HCT116 (cell line): Measurements from ENCODE around the gene PCSK6. TPM values are rescaled to one million over a fixed set of nuclear protein-coding genes. Genes with fewer than 3 reads are reported as not detected.

ENCODE experiments used
- ATAC-seq: fragments of 200-7000 bp; cut with Tn5 transposase; 2 replicates; pipeline ENCODE4 v1.9.1; 2020; ENCODE audit warnings: mild to moderate bottlenecking, moderate library complexity
- BruUV-seq: library from RNA; stranded (reverse); fragments of 400-500 nt; replicated peaks from 2 replicates; lab custom pipeline; 2021; lab: Mats Ljungman, UMichigan
- CTCF ChIA-PET: fragments of 300-600 bp; sonication (Branson Sonifier 250); formaldehyde crosslinking; loops from one replicate; lab custom pipeline; 2021; ENCODE audit warnings: antibody characterized with exemption; lab: Charles Lee
- POLR2A ChIA-PET: fragments of 300-600, 350-600 bp; sonication (Branson Sonifier 250); formaldehyde crosslinking; loops from one replicate; lab custom pipeline; 2021; ENCODE audit warnings: antibody characterized with exemption; lab: Charles Lee
- RAD21 ChIA-PET, 2 experiments: fragments of 300-600 bp; sonication (Branson Sonifier 250); formaldehyde crosslinking; loops; one replicate each; lab custom pipeline; 2023; ENCODE audit warnings: low total read pairs in 2 of 2; ENCODE audit not compliant: uncharacterized antibody in 2 of 2, unreplicated experiment in 2 of 2, low non-redundant PET in 1 of 2; lab: Charles Lee
- DNase-seq: peaks from one replicate; pipeline ENCODE4 v3.0.0-alpha.2; 2010; ENCODE audit warnings: low read depth, low spot score
- H2AFZ ChIP-seq: fragments of 200-600 bp; shearing (Covaris generic), sonication (generic); 2 replicates; pipeline ENCODE4 v1.6.1; 2017; ENCODE audit warnings: low read depth, mixed run types, mixed read lengths, antibody characterized with exemption, low read length; ENCODE audit not compliant: poor library complexity, severe bottlenecking
- H3K27ac ChIP-seq: 2 replicates; pipeline ENCODE4 v1.5.1; 2012; ENCODE audit warnings: low read depth, low read length
- H3K27me3 ChIP-seq: fragments of 200-600 bp; sonication (generic); 2 replicates; pipeline ENCODE4 v1.6.1; 2016; ENCODE audit warnings: mixed run types, low read length, mixed read lengths; ENCODE audit not compliant: insufficient read depth
- H3K36me3 ChIP-seq, 2 experiments: fragments of 200-500 bp in 1 of 2; fragments of 200-600 bp in 1 of 2; sonication (Bioruptor generic) in 1 of 2; sonication (generic) in 1 of 2; 2 replicates each; pipeline versions ENCODE4 v1.5.1 to v1.6.1; 2014 to 2016; ENCODE audit warnings: low read length in 2 of 2, inconsistent platforms in 1 of 2, mixed read lengths in 1 of 2, mixed run types in 1 of 2; ENCODE audit not compliant: insufficient read depth in 2 of 2, control insufficient read depth in 1 of 2
- H3K4me1 ChIP-seq, 2 experiments: fragments of 200-600 bp in 1 of 2; sonication (generic) in 1 of 2; 2 replicates each; pipeline versions ENCODE4 v1.5.1 to v1.6.1; 2012 to 2017; ENCODE audit warnings: low read length in 2 of 2, inconsistent platforms in 1 of 2, mild to moderate bottlenecking in 1 of 2, mixed read lengths in 1 of 2, mixed run types in 1 of 2, moderate library complexity in 1 of 2; ENCODE audit not compliant: insufficient read depth in 2 of 2, control insufficient read depth in 1 of 2
- H3K4me2 ChIP-seq: fragments of 200-600 bp; sonication (generic); 2 replicates; pipeline ENCODE4 v1.6.1; 2017; ENCODE audit warnings: mixed run types, low read length, mixed read lengths
- H3K4me3 ChIP-seq, 2 experiments: fragments of 200-600 bp in 1 of 2; sonication (generic) in 1 of 2; replicated peaks in 1 of 2; 2 replicates each; pipeline ENCODE4 v1.5.1; 2011 to 2016; ENCODE audit warnings: low read length in 2 of 2, control low read depth in 1 of 2, low read depth in 1 of 2, mild to moderate bottlenecking in 1 of 2, mixed read lengths in 1 of 2, mixed run types in 1 of 2
- H3K79me2 ChIP-seq: fragments of 200-600 bp; sonication (generic); 2 replicates; pipeline ENCODE4 v1.6.1; 2017; ENCODE audit warnings: mild to moderate bottlenecking, mixed run types, low read length, moderate library complexity, mixed read lengths; ENCODE audit not compliant: insufficient read depth
- H3K9ac ChIP-seq: fragments of 200-600 bp; sonication (generic); 2 replicates; pipeline ENCODE4 v1.6.1; 2016; ENCODE audit warnings: low read length, mixed read lengths
- H3K9me2 ChIP-seq: fragments of 200-600 bp; sonication (generic), shearing (Covaris generic); 2 replicates; pipeline ENCODE4 v1.6.1; 2017; ENCODE audit warnings: mixed run types, mild to moderate bottlenecking, moderate library complexity; ENCODE audit not compliant: insufficient read depth
- H3K9me3 ChIP-seq, 2 experiments: fragments of 200-500 bp in 1 of 2; fragments of 200-600 bp in 1 of 2; sonication (Bioruptor generic) in 1 of 2; sonication (generic) in 1 of 2; 2 replicates each; pipeline ENCODE4 v1.6.1; 2014 to 2017; ENCODE audit warnings: low read length in 2 of 2, mixed read lengths in 2 of 2, inconsistent platforms in 1 of 2, low read depth in 1 of 2, mild to moderate bottlenecking in 1 of 2, mixed run types in 1 of 2, moderate library complexity in 1 of 2; ENCODE audit not compliant: control insufficient read depth in 1 of 2, insufficient read depth in 1 of 2
- H4K20me1 ChIP-seq: fragments of 200-600 bp; sonication (generic), shearing (Covaris generic); 2 replicates; pipeline ENCODE4 v1.6.1; 2017; ENCODE audit warnings: mixed run types, mild to moderate bottlenecking, moderate library complexity; ENCODE audit not compliant: insufficient read depth
- EGR1 ChIP-seq: IDR thresholded peaks from 2 replicates; pipeline ENCODE4 v1.6.1; 2012; ENCODE audit warnings: low read depth
- ELF1 ChIP-seq: IDR thresholded peaks from 2 replicates; pipeline ENCODE4 v1.6.1; 2012; ENCODE audit warnings: low read depth, borderline replicate concordance
- EZH2 ChIP-seq: fragments of 200-600 bp; sonication (generic); IDR thresholded peaks from 2 replicates; pipeline ENCODE4 v1.6.1; 2017; ENCODE audit warnings: antibody characterized with exemption, mixed run types
- EZH2phosphoT487 ChIP-seq: fragments of 200-600 bp; IDR thresholded peaks from 2 replicates; pipeline ENCODE4 v1.6.1; 2018; ENCODE audit warnings: antibody characterized with exemption, borderline replicate concordance
- FOSL1 ChIP-seq: IDR thresholded peaks from 2 replicates; pipeline ENCODE4 v1.6.1; 2012; ENCODE audit warnings: low read depth
- JUND ChIP-seq: IDR thresholded peaks from 2 replicates; pipeline ENCODE4 v1.6.1; 2012
- RAD21 ChIP-seq: IDR thresholded peaks from 2 replicates; pipeline ENCODE4 v1.6.1; 2012; ENCODE audit warnings: low read depth, mild to moderate bottlenecking
- SIN3A ChIP-seq: IDR thresholded peaks from 2 replicates; pipeline ENCODE4 v1.6.1; 2012; ENCODE audit warnings: low read depth
- SP1 ChIP-seq: IDR thresholded peaks from 2 replicates; pipeline ENCODE4 v1.6.1; 2012; ENCODE audit warnings: low read depth
- TCF7L2 ChIP-seq: IDR thresholded peaks from 2 replicates; pipeline ENCODE4 v1.7.0; 2011; ENCODE audit warnings: borderline replicate concordance, inconsistent platforms; ENCODE audit not compliant: insufficient read depth, insufficient read length; ENCODE audit errors: extremely low read depth
- ZFX ChIP-seq: fragments of 450-650 bp; IDR thresholded peaks from 2 replicates; pipeline ENCODE4 v1.6.1; 2017
- ZNF274 ChIP-seq: fragments of 200-500 bp; sonication (Bioruptor generic); IDR thresholded peaks from 2 replicates; pipeline ENCODE4 v1.6.1; 2014; ENCODE audit warnings: mild to moderate bottlenecking, low read depth, low read length, inconsistent platforms
- intact Hi-C: fragments of 100-400 bp; cut with micrococcal nuclease; formaldehyde crosslinking; loops from 2 replicates; pipeline ENCODE4 v1.10.0; 2022
- total RNA-seq: library from RNA; stranded (reverse); gene quantifications from one replicate; pipeline ENCODE4 v1.2.1, GENCODE V29; 2021; ENCODE audit not compliant: unreplicated experiment
- TF ChIP-seq, protein P1 (sequence below): IDR thresholded peaks from 2 replicates; pipeline ENCODE4 v1.6.1; 2012
- TF ChIP-seq, protein P2 (sequence below): IDR thresholded peaks from 2 replicates; pipeline ENCODE4 v1.6.1; 2011; ENCODE audit warnings: mild to moderate bottlenecking, low read length, moderate library complexity; ENCODE audit not compliant: insufficient replicate concordance; ENCODE audit errors: extremely low read depth

PCSK6 gene
- total RNA-seq, 1 experiment from 2014 or later, result 13.5 TPM

DNA sequence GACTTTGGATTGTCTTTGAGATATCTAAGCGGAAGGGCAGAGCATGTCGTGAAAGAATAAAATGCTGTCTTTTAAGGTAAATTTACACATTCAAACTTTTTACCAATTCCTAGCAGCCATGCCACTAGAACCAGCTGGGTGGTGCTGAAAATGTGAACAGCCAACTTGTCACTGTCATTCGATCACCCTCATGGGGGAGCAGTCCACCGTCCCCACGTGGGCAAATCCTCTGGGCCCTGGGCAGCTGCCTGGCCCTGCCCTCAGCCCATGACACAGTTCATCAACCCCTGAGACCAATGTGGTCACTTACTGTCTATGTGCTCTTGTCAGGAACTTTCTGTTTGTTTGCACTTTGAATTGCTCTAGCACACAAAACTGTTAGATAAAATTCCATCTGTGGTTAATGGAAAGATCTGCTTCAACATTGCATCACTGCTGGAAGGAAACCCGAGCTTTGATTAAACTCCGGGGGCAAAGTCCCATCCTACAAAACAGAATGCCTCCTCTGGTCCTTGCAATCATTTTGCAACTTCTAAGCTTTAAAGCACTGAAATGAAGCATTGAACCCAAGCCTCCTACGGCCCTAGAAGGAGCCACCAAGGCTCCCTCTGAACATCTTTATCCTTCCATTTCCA, 50.1 kb downstream of the PCSK6 start:
- Histone ChIP-seq H3K9me3 (no peaks in the 10 kb centered on the region), H3K27ac (no peak overlapping the region), H3K9me2 (no peaks in the 10 kb centered on the region), H2AFZ (no peak overlapping the region), H3K4me3 (no peak overlapping the region), H4K20me1 (no peaks in the 10 kb centered on the region), H3K27me3 (no peaks in the 10 kb centered on the region), H3K9ac (no peak overlapping the region), H3K4me2 (no peak overlapping the region), H3K79me2 (no peaks in the 10 kb centered on the region), H3K36me3 (no peaks in the 10 kb centered on the region), H3K4me1 (no peaks in the 10 kb centered on the region)
- intact Hi-C loops, result no loop called here
- no peak for ATAC-seq
- RAD21 ChIA-PET, result no interaction called here
- CTCF ChIA-PET, result no interaction called here
- DNase-seq, result no peak
- no TSS peak for BruUV-seq
- POLR2A ChIA-PET, result no interaction called here
- TF ChIP-seq SP1 (no peak), EGR1 (no peak), ELF1 (no peak), JUND (no peak), SIN3A (no peak), FOSL1 (no peak), EZH2 (no peak), ZFX (no peak), EZH2phosphoT487 (no peak), ZNF274 (no peak)
- TF ChIP-seq, protein P1, sequence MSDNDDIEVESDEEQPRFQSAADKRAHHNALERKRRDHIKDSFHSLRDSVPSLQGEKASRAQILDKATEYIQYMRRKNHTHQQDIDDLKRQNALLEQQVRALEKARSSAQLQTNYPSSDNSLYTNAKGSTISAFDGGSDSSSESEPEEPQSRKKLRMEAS, result no peak

DNA sequence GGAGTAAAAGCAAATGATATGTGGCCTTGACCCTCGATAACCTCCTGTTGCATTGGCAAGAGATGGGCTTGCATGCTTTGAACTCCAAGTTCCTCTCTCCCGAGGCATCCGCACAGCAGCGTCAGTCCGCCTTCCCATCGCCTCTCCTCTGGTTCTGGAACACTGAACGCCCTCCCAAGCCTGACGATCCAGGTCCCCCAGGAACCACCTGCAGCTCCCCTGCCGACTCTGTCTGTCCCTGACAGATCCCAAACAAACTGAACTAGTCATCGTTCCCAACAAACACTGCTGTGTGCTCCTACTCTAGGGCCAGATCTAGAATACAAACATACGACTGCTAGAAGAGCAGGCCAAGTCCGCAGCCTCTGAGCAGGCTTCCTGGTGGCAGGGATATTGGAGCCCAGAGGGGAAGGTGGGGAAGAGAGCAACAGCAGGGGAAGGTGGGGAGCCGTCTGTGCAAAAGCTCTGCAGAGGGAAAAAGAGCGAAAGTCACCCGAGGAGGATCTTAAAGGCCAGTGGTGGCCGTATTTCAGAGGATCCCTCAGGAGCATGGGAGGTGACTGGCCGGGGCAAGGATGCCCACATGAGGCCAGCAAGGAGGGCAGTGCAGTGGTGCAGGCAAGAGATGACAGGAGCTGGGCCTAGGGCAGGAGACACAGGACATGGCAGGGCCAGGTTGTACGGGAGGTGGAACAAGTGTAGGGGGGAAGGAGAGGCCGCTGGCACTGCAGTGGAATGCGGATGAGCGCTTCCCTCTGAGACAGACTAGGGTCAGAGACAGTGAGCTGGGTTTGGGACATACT, 50.8 kb downstream of the PCSK6 start:
- no peak overlapping the region for H3K4me3 ChIP-seq
- no peak overlapping the region for H3K4me2 ChIP-seq
- H3K27ac ChIP-seq, result no peak overlapping the region
- ATAC-seq (no peak), DNase-seq (no peak)
- no peaks in the 10 kb centered on the region for H3K9me3 ChIP-seq
- no peaks in the 10 kb centered on the region for H3K36me3 ChIP-seq
- intact Hi-C loops, result no loop called here
- ChIA-PET CTCF (no interaction called here), RAD21 (no interaction called here), POLR2A (no interaction called here)
- H3K9me2 ChIP-seq, result no peaks in the 10 kb centered on the region
- H3K79me2 ChIP-seq, result no peaks in the 10 kb centered on the region
- H2AFZ ChIP-seq, result no peak overlapping the region
- no peaks in the 10 kb centered on the region for H3K27me3 ChIP-seq
- H3K4me1 ChIP-seq, result no peaks in the 10 kb centered on the region
- H3K9ac ChIP-seq, result no peak overlapping the region
- no peaks in the 10 kb centered on the region for H4K20me1 ChIP-seq
- BruUV-seq, result no TSS peak
- TF ChIP-seq TCF7L2, result no peak
- TF ChIP-seq RAD21, result no peak
- TF ChIP-seq, protein P2, sequence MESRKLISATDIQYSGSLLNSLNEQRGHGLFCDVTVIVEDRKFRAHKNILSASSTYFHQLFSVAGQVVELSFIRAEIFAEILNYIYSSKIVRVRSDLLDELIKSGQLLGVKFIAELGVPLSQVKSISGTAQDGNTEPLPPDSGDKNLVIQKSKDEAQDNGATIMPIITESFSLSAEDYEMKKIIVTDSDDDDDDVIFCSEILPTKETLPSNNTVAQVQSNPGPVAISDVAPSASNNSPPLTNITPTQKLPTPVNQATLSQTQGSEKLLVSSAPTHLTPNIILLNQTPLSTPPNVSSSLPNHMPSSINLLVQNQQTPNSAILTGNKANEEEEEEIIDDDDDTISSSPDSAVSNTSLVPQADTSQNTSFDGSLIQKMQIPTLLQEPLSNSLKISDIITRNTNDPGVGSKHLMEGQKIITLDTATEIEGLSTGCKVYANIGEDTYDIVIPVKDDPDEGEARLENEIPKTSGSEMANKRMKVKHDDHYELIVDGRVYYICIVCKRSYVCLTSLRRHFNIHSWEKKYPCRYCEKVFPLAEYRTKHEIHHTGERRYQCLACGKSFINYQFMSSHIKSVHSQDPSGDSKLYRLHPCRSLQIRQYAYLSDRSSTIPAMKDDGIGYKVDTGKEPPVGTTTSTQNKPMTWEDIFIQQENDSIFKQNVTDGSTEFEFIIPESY, result no peak
- TF ChIP-seq ZNF274, result no peak
- TF ChIP-seq ELF1, result no peak
- no peak for TF ChIP-seq EZH2phosphoT487
- TF ChIP-seq, protein P1, result no peak
